ENCODE results near the gene ATF2. TPM values are rescaled to one million over a fixed set of nuclear protein-coding genes. Genes with fewer than 3 reads are reported as not detected.

The ATF2 gene
- total and polyA plus RNA-seq, 2 of the 4 experiments (the other 2 are of a cell fraction), result 23.2 to 60.0 TPM

GRCh38 chr2:175187378-175187777, 19.4 kb upstream of the ATF2 start:
- POLR2A ChIA-PET (ENCODE audit: unreplicated experiment), result no interaction called here
- dilution Hi-C loops (cut with HindIII; ENCODE audit: low sequenced_read_pairs, unreplicated experiment) (no loop called here), in situ Hi-C loops (cut with MboI; ENCODE audit: low sequenced_read_pairs) (no loop called here)

More at GRCh38 chr2:175187378-175187777, 19.4 kb upstream of the ATF2 start:
- Histone ChIP-seq H3K27me3 (ENCODE audit: control insufficient read depth, insufficient read depth, low read length) (no peaks in the 10 kb centered on the region), H2BK15ac (ENCODE audit: low read depth, low read length) (no peak overlapping the region), H4K20me1 (ENCODE audit: insufficient read depth, low read length) (no peaks in the 10 kb centered on the region), H2BK5ac (ENCODE audit: low read depth, low read length, poor library complexity, severe bottlenecking) (no peak overlapping the region), H4K8ac (ENCODE audit: low read depth in 2 of 2, low read length in 2 of 2) (no peak overlapping the region), H3K23ac (ENCODE audit: low read depth, low read length) (no peak overlapping the region), H3K4me1 (ENCODE audit: control insufficient read depth, insufficient read depth, low read length) (no peaks in the 10 kb centered on the region), H3K4me2 (ENCODE audit: low read depth, low read length) (no peak overlapping the region), H3K4ac (ENCODE audit: low read depth, low read length) (no peak overlapping the region), H2AK9ac (replicated peaks; ENCODE audit: low read depth, low read length, poor library complexity) (no peak overlapping the region), H3K79me1 (ENCODE audit: low read depth in 1 of 2, low read length in 2 of 2) (no peaks in the 10 kb centered on the region), H2AFZ (replicated peaks; ENCODE audit: low read length, poor library complexity) (no peak overlapping the region), H3K36me3 (ENCODE audit: control insufficient read depth, insufficient read depth, low read length) (no peaks in the 10 kb centered on the region), H3K56ac (ENCODE audit: extremely low read depth, insufficient read depth, low read length) (no peak overlapping the region), H2AK5ac (ENCODE audit: low read depth, low read length) (no peak overlapping the region), H3K4me3 (ENCODE audit: insufficient read depth, low read depth, low read length) (no peak overlapping the region), H2BK120ac (ENCODE audit: low read depth, low read length) (no peak overlapping the region), H3K27ac (ENCODE audit: insufficient read depth, low read length) (no peak overlapping the region), H2BK20ac (ENCODE audit: low read depth, low read length) (no peak overlapping the region), H3K14ac (replicated peaks; ENCODE audit: low read depth, low read length) (no peak overlapping the region), H4K5ac (ENCODE audit: low read depth, low read length) (no peak overlapping the region), H3K18ac (ENCODE audit: low read depth, low read length) (no peak overlapping the region), H4K91ac (ENCODE audit: insufficient read depth, low read depth, low read length) (no peak overlapping the region), H3K9me3 (ENCODE audit: control insufficient read depth, insufficient read depth, low read length) (no peaks in the 10 kb centered on the region), H3K9me1 (ENCODE audit: insufficient read depth, low read length) (no peaks in the 10 kb centered on the region), H3K9ac (ENCODE audit: low read depth, low read length) (no peak overlapping the region)
- CTCF ChIA-PET, result interaction anchor here (1.9 kb wide), 1 partner anchor 16 kb away, joined by 7 read pairs; no protein-coding TSS in a partner anchor
- intact Hi-C loops (cut with micrococcal nuclease), result no loop called here
- ATAC-seq (ENCODE audit: low read depth), result peak; percentile 61
- TF ChIP-seq RAD21 (IDR thresholded peaks at IDR 0.05; ENCODE audit: low read length) (peak; percentile 32), CHD1 (IDR thresholded peaks at IDR 0.05; ENCODE audit: low read depth, low read length) (no peak), CTCF (conservative IDR thresholded peaks at IDR 0.05; ENCODE audit: low read depth, low read length) (peak; percentile 21; the same call in 1 of the 2 replicates)
- BruUV-seq (replicated peaks), result no TSS peak
- WGBS, 2 experiments (ENCODE audit: extremely low coverage in 2 of 2, insufficient read length in 1 of 2), result no CpG with 5 or more reads among the region's 1 CpG
- peak; percentile 11 for DNase-seq

Data from IMR-90 (cell line).